Ovary (tissue), 9 donors: ENCODE data around the gene ADD2. TPM values are rescaled to one million over a fixed set of nuclear protein-coding genes. Genes with fewer than 3 reads are reported as not detected.

ENCODE experiments used
- DNase-seq, 5 donors: peaks; one replicate each; pipeline ENCODE4 v3.0.0-alpha.2; 2019 to 2020
- H3K27ac ChIP-seq, 2 donors: fragments of 200-600 bp; one replicate each; pipeline versions ENCODE4 v1.5.1 to v1.8.0; 2019 to 2022
- H3K27me3 ChIP-seq: fragments of 200-600 bp; one replicate; pipeline ENCODE4 v1.8.0; 2022
- H3K36me3 ChIP-seq: fragments of 200-600 bp; sonication (generic); one replicate; pipeline ENCODE4 v1.5.1; 2019
- H3K4me1 ChIP-seq: one replicate; pipeline ENCODE4 v1.8.1; 2013; ENCODE audit warnings: mild to moderate bottlenecking, moderate library complexity; ENCODE audit not compliant: insufficient read depth
- H3K4me3 ChIP-seq: fragments of 200-600 bp; sonication (generic); one replicate; pipeline ENCODE4 v1.5.1; 2017
- H3K9me3 ChIP-seq, 2 donors: fragments of 200-600 bp in 1 of 2; sonication (generic) in 1 of 2; one replicate each; pipeline versions ENCODE4 v1.5.1 to v1.8.1; 2013 to 2019; ENCODE audit warnings: mild to moderate bottlenecking in 1 of 2, moderate library complexity in 1 of 2
- EP300 ChIP-seq: sonication (generic); formaldehyde crosslinking; IDR thresholded peaks from one replicate; pipeline ENCODE4 v1.6.1; 2017; ENCODE audit warnings: antibody characterized with exemption
- POLR2A ChIP-seq: fragments of 450-650 bp; IDR thresholded peaks from one replicate; pipeline ENCODE4 v1.6.1; 2017; ENCODE audit warnings: antibody characterized with exemption, mild to moderate bottlenecking, moderate library complexity
- WGBS, 3 donors: extraction: QIAGEN DNeasy Blood & Tissue Kit in 1 of 3; methylation state at CpG; one replicate each; pipeline versions ENCODE4 v1.1.5 to v1.1.7; 2013 to 2017; 5-methylcytosine and 5-hydroxymethylcytosine counted together
- intact Hi-C, 4 donors: fragments of 100-400 bp; cut with DNase I; formaldehyde crosslinking; loops; one replicate each; pipeline versions ENCODE4 v1.11.0 to v1.15.1; 2022 to 2023
- polyA plus RNA-seq, 2 donors: library from polyadenylated mRNA; stranded (reverse); fragments of 200-250 nt in 1 of 2; fragments of 350-450 nt in 1 of 2; fragmentation: Illumina TruSeq in 1 of 2; extraction: RNeasy Lipid Tissue Mini Kit (QIAGEN cat#74804) in 1 of 2; gene quantifications; one replicate each; pipeline ENCODE4 v1.2.3, GENCODE V29; 2013 to 2014
- total RNA-seq, 7 donors: library from RNA; depleted of rRNA in 2 of 7; stranded (reverse); fragments of >200 nt in 2 of 7; fragmentation: NEBNext Ultra II Directional in 3 of 7; extraction: Animal tissue kit (Norgen Biotek cat#: 25700) in 3 of 7; gene quantifications; one replicate each; pipeline versions ENCODE4 v1.1.0 to v1.2.4, GENCODE V29; 2016 to 2023
- TF ChIP-seq, protein P1 (sequence below), 3 donors: fragments of 450-650 bp in 2 of 3; fragments of 200-600 bp in 1 of 3; IDR thresholded peaks; one replicate each; pipeline versions ENCODE4 v1.5.1 to v1.8.0; 2016 to 2022; ENCODE audit warnings: antibody characterized with exemption in 3 of 3, mild to moderate bottlenecking in 1 of 3
- donor health status: DM: no; HTN: no; CAD: no; lungs with moderate emphysema.
- donor health status: DM: no; HTN: no; CAD: no.
- donor health status: Bipolar disorder and iron deficiency.
- donor health status: DM: yes; HTN: yes; CAD: no.
- donor health status: DM: no; HTN: no; CAD: no.
- donor health status: DM: yes; HTN: yes; CAD: no.

Gene ADD2
- total and polyA plus RNA-seq, 9 donors = 0.29 to 6.2 (median 0.82) TPM

DNA sequence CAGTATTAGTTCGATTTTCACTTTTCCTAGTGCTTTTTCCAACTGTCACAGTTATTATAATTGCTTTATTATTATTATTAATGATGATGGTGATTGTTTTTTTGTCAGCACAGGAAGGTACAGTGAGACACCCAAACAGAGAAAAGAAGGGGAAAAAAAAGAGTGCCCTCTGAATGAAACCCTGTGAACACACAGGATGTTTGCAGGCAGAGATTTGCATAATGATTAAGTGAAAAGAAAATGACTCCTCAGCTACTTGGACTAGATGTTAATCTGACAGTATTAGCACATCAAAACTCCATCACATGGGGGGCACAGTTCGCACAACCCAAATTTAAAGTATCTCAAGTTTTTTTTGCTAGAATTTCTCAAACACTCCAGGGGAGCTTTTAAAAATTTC is 32.9 kb downstream of the ADD2 start:
- H3K4me1 ChIP-seq = no peaks in the 10 kb centered on the region
- intact Hi-C loops = no loop called here
- 65 to 71% (median 68%) methylated on average over 2 of the region's 2 CpGs for WGBS, 3 donors
- no peak overlapping the region for H3K27ac ChIP-seq
- no peak for TF ChIP-seq POLR2A
- TF ChIP-seq, protein P1, sequence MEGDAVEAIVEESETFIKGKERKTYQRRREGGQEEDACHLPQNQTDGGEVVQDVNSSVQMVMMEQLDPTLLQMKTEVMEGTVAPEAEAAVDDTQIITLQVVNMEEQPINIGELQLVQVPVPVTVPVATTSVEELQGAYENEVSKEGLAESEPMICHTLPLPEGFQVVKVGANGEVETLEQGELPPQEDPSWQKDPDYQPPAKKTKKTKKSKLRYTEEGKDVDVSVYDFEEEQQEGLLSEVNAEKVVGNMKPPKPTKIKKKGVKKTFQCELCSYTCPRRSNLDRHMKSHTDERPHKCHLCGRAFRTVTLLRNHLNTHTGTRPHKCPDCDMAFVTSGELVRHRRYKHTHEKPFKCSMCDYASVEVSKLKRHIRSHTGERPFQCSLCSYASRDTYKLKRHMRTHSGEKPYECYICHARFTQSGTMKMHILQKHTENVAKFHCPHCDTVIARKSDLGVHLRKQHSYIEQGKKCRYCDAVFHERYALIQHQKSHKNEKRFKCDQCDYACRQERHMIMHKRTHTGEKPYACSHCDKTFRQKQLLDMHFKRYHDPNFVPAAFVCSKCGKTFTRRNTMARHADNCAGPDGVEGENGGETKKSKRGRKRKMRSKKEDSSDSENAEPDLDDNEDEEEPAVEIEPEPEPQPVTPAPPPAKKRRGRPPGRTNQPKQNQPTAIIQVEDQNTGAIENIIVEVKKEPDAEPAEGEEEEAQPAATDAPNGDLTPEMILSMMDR (IDR thresholded peaks at IDR 0.05) = no peak
- TF ChIP-seq EP300 = no peak
- H3K36me3 ChIP-seq = no peaks in the 10 kb centered on the region
- no peaks in the 10 kb centered on the region for H3K9me3 ChIP-seq
- H3K27me3 ChIP-seq = no peaks in the 10 kb centered on the region
- H3K4me3 ChIP-seq = no peak overlapping the region
- DNase-seq = no peak

DNA sequence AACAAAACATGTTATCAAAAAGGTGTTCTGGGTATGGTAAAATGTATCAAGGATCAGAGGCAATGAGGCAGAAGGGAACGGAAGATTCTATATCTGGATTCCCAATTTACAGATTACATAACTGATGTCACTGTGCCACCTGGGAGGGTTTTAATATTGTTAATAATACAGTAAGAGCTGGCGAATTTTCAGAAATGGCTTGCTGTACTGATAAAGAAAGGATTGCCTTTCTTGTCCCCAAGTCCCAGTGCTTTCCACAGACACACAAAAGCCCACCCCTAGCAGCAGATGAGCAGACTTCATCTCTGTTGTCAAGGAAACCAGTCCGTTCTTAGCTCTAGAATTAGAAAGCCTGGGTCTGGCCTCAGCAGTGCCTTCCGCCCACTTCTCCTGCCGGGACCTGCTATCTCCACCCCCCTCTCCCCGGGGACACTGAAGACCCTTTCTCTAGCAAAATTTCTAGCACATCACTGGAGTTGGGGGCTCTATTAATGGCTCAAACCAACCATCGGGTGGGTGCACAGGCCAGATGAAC is 34.3 kb downstream of the ADD2 start:
- H3K27ac ChIP-seq = no peak overlapping the region
- H3K9me3 ChIP-seq = no peaks in the 10 kb centered on the region
- DNase-seq = no peak
- TF ChIP-seq, protein P1 (IDR thresholded peaks at IDR 0.05) = no peak
- WGBS, 3 donors = 42 to 51% (median 46%) methylated on average over 7 of the region's 7 CpGs
- H3K36me3 ChIP-seq = no peaks in the 10 kb centered on the region
- no peak overlapping the region for H3K4me3 ChIP-seq
- intact Hi-C loops = no loop called here
- H3K27me3 ChIP-seq = no peaks in the 10 kb centered on the region
- no peaks in the 10 kb centered on the region for H3K4me1 ChIP-seq

DNA sequence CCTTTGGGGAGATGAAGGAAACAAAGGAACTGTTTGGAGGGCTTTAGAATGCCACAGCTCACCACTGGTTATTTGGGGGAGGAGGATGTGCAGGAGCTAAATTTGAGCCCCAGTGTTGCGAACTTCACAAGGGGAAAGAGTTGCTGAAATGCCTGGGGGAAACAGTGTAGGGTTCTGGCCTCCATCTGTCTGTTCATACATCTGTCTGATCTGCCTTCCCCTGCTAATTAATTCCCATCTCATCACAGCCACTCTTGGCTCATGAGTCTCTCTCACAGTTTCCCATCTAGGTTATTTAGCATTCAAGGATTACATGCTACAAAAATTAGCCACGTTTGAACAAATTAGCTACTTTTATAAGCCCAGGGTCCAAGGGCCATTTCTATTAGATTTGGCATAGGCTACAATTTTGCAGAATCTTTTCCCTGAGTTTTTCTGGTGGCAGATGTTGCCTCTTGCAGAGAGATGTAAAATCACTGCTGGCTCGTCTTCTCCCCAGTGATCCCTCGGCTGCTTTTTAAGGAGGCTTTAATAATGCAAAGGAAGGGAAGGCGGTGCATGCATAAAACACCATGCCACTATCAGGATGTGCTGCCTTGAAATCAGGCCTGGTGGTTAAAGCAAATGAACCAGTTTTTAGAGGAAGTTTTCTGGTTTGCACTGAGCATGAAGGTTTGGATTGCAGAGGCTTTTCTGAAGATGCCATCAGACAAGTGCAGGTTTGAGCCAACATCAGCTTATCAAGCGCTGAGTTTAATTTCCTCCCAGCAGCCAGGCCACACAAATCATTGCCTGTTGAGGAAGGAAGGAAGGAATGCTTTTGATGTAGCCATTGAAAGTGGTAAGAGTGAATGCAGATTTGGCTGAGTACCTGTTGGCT is 35.0 kb downstream of the ADD2 start:
- WGBS, 3 donors = 53 to 59% (median 58%) methylated on average over 6 of the region's 6 CpGs
- H3K4me3 ChIP-seq = no peak overlapping the region
- no peak for DNase-seq
- no peaks in the 10 kb centered on the region for H3K27me3 ChIP-seq
- no peaks in the 10 kb centered on the region for H3K9me3 ChIP-seq
- H3K27ac ChIP-seq = no peak overlapping the region
- H3K4me1 ChIP-seq = no peaks in the 10 kb centered on the region
- H3K36me3 ChIP-seq = no peaks in the 10 kb centered on the region
- intact Hi-C loops = no loop called here
- TF ChIP-seq, protein P1 (IDR thresholded peaks at IDR 0.05) = no peak
- TF ChIP-seq EP300 (no peak), POLR2A (no peak)

DNA sequence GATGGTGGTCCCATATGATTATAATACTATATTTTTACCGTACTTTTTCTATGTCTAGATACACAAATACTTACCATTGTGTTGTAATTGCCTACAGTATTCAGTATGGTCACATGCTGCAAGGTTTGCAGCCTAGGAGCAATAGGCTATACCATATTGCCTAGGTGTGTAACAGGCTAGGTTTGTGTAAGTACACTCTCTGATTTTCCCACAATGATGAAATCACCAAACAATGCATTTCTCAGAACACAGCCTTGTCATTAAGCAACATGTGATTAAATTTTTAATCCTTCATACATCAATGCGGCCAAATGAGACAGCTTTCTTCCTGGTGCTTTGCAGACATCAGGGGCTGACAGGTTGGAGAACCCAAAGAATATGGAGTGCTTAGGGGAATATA is 37.3 kb downstream of the ADD2 start:
- WGBS, 3 donors = 91 to 98% (median 94%) methylated on average over 2 of the region's 2 CpGs
- Histone ChIP-seq H3K4me3 (no peak overlapping the region), H3K27me3 (no peaks in the 10 kb centered on the region), H3K9me3 (no peaks in the 10 kb centered on the region), H3K4me1 (no peaks in the 10 kb centered on the region), H3K36me3 (no peaks in the 10 kb centered on the region), H3K27ac (no peak overlapping the region)
- intact Hi-C loops = no loop called here
- TF ChIP-seq POLR2A (no peak), EP300 (no peak)
- TF ChIP-seq, protein P1 (IDR thresholded peaks at IDR 0.05) = no peak
- no peak for DNase-seq
